Measurements from ENCODE around the gene CTNND2. TPM values are rescaled to one million over a fixed set of nuclear protein-coding genes. Genes with fewer than 3 reads are reported as not detected.

CTNND2 gene
- total RNA-seq, 1 donor from 2014 or later: 13.9 TPM

- H3K36me3 Mint-ChIP-seq: no peaks in the 10 kb centered on the region
- Histone ChIP-seq H2AFZ (replicated peaks) (no peak overlapping the region), H3K4me2 (no peak overlapping the region), H3K27me3 (no peaks in the 10 kb centered on the region), H4K20me1 (ENCODE audit: low read depth) (no peaks in the 10 kb centered on the region), H3F3A (ENCODE audit: low read depth) (no peaks in the 10 kb centered on the region), H3K79me2 (ENCODE audit: low read depth) (no peaks in the 10 kb centered on the region), H3K4me3 (no peak overlapping the region), H3K9ac (no peak overlapping the region), H3K4me1 (peaks cover 4% of the 10 kb centered on the region), H3K27ac (no peak overlapping the region), H3K36me3 (no peaks in the 10 kb centered on the region), H3K9me3 (ENCODE audit: low read depth) (no peaks in the 10 kb centered on the region)
- H3K4me3 Mint-ChIP-seq: no peak overlapping the region
- TF ChIP-seq EZH2phosphoT487 (IDR thresholded peaks at IDR 0.05) (no peak), CTCF (IDR thresholded peaks at IDR 0.05) (no peak), EZH2 (IDR thresholded peaks at IDR 0.05) (no peak)
- H3K27me3 Mint-ChIP-seq (ENCODE audit: insufficient read depth, low read depth): no peaks in the 10 kb centered on the region
- H3K27ac Mint-ChIP-seq: no peak overlapping the region
- H3K9me3 Mint-ChIP-seq: no peaks in the 10 kb centered on the region
- peaks cover 4% of the 10 kb centered on the region for H3K4me1 Mint-ChIP-seq
- DNase-seq (ENCODE audit: low spot score): no peak
Measured at GRCh38 chr5:11681796-11682195, 222.4 kb downstream of the CTNND2 start.

- H3K27me3 ChIP-seq: no peaks in the 10 kb centered on the region
- H3K27ac ChIP-seq: no peak overlapping the region
- no peak overlapping the region for H3K4me3 ChIP-seq
- no peaks in the 10 kb centered on the region for H3K79me2 ChIP-seq (ENCODE audit: low read depth)
- Mint-ChIP-seq H3K9me3 (no peaks in the 10 kb centered on the region), H3K27ac (no peak overlapping the region), H3K4me3 (no peak overlapping the region), H3K27me3 (ENCODE audit: insufficient read depth, low read depth) (no peaks in the 10 kb centered on the region), H3K4me1 (peaks cover 4% of the 10 kb centered on the region), H3K36me3 (no peaks in the 10 kb centered on the region)
- H3K36me3 ChIP-seq: no peaks in the 10 kb centered on the region
- H2AFZ ChIP-seq (replicated peaks): no peak overlapping the region
- H3K4me2 ChIP-seq: no peak overlapping the region
- DNase-seq (ENCODE audit: low spot score): no peak
- no peaks in the 10 kb centered on the region for H3F3A ChIP-seq (ENCODE audit: low read depth)
- TF ChIP-seq EZH2phosphoT487 (IDR thresholded peaks at IDR 0.05) (no peak), EZH2 (IDR thresholded peaks at IDR 0.05) (no peak)
- H4K20me1 ChIP-seq (ENCODE audit: low read depth): no peaks in the 10 kb centered on the region
- H3K9me3 ChIP-seq (ENCODE audit: low read depth): no peaks in the 10 kb centered on the region
- H3K9ac ChIP-seq: no peak overlapping the region
- H3K4me1 ChIP-seq: peaks cover 4% of the 10 kb centered on the region
Measured at GRCh38 chr5:11679676-11680075, 224.6 kb downstream of the CTNND2 start.

- H3K9me3 ChIP-seq (ENCODE audit: low read depth): no peaks in the 10 kb centered on the region
Measured at GRCh38 chr5:11675184-11675583, 229.1 kb downstream of the CTNND2 start.

More at GRCh38 chr5:11675184-11675583, 229.1 kb downstream of the CTNND2 start:
- Mint-ChIP-seq H3K27me3 (ENCODE audit: insufficient read depth, low read depth) (no peaks in the 10 kb centered on the region), H3K27ac (no peak overlapping the region), H3K36me3 (peaks cover 4% of the 10 kb centered on the region), H3K4me1 (no peaks in the 10 kb centered on the region), H3K4me3 (no peak overlapping the region), H3K9me3 (peaks cover 10% of the 10 kb centered on the region)
- no peak overlapping the region for H3K4me2 ChIP-seq
- no peaks in the 10 kb centered on the region for H3K27me3 ChIP-seq
- H3K4me1 ChIP-seq: no peaks in the 10 kb centered on the region
- no peaks in the 10 kb centered on the region for H3F3A ChIP-seq (ENCODE audit: low read depth)
- no peaks in the 10 kb centered on the region for H3K79me2 ChIP-seq (ENCODE audit: low read depth)
- H3K36me3 ChIP-seq: no peaks in the 10 kb centered on the region
- no peak overlapping the region for H2AFZ ChIP-seq (replicated peaks)
- H4K20me1 ChIP-seq (ENCODE audit: low read depth): no peaks in the 10 kb centered on the region
- no peak overlapping the region for H3K9ac ChIP-seq
- H3K27ac ChIP-seq: no peak overlapping the region
- no peak overlapping the region for H3K4me3 ChIP-seq
- no peak for DNase-seq (ENCODE audit: low spot score)
- TF ChIP-seq EZH2phosphoT487 (IDR thresholded peaks at IDR 0.05): no peak
- TF ChIP-seq EZH2 (IDR thresholded peaks at IDR 0.05): no peak
- no peak for TF ChIP-seq CTCF (IDR thresholded peaks at IDR 0.05)
